ENCODE measurements around the gene VPS51. TPM values are rescaled to one million over a fixed set of nuclear protein-coding genes. Genes with fewer than 3 reads are reported as not detected.

VPS51 gene
- total and polyA plus RNA-seq, 2 of the 13 experiments (the other 11 are each of a cell fraction or from before 2014, with no cell fraction given), result 76.3 to 90.6 TPM

- TF ChIP-seq DNMT1 (CRISPR knock-in tag; IDR thresholded peaks at IDR 0.05), result no peak
- no peak for TF ChIP-seq NRL (CRISPR knock-in tag; IDR thresholded peaks at IDR 0.05; ENCODE audit: borderline replicate concordance)
- TF ChIP-seq GABPB1 (CRISPR knock-in tag; IDR thresholded peaks at IDR 0.05), result 0 out of 2 replicates have a peak, but pooled peaks have one; percentile 23
- 0 out of 2 replicates have a peak, but pooled peaks have one; percentile 9 for TF ChIP-seq ELF1 (CRISPR knock-in tag; IDR thresholded peaks at IDR 0.05)
- no peak for TF ChIP-seq THYN1 (CRISPR knock-in tag; IDR thresholded peaks at IDR 0.05; ENCODE audit: borderline replicate concordance, low read depth)
- no peak for TF ChIP-seq BRD4 (CRISPR knock-in tag; IDR thresholded peaks at IDR 0.05)
- no peak for TF ChIP-seq ZFP37 (CRISPR knock-in tag; IDR thresholded peaks at IDR 0.05; ENCODE audit: borderline replicate concordance)
- no peak for TF ChIP-seq GPN1 (CRISPR knock-in tag; IDR thresholded peaks at IDR 0.05; ENCODE audit: borderline replicate concordance)
- TF ChIP-seq, protein P1, sequence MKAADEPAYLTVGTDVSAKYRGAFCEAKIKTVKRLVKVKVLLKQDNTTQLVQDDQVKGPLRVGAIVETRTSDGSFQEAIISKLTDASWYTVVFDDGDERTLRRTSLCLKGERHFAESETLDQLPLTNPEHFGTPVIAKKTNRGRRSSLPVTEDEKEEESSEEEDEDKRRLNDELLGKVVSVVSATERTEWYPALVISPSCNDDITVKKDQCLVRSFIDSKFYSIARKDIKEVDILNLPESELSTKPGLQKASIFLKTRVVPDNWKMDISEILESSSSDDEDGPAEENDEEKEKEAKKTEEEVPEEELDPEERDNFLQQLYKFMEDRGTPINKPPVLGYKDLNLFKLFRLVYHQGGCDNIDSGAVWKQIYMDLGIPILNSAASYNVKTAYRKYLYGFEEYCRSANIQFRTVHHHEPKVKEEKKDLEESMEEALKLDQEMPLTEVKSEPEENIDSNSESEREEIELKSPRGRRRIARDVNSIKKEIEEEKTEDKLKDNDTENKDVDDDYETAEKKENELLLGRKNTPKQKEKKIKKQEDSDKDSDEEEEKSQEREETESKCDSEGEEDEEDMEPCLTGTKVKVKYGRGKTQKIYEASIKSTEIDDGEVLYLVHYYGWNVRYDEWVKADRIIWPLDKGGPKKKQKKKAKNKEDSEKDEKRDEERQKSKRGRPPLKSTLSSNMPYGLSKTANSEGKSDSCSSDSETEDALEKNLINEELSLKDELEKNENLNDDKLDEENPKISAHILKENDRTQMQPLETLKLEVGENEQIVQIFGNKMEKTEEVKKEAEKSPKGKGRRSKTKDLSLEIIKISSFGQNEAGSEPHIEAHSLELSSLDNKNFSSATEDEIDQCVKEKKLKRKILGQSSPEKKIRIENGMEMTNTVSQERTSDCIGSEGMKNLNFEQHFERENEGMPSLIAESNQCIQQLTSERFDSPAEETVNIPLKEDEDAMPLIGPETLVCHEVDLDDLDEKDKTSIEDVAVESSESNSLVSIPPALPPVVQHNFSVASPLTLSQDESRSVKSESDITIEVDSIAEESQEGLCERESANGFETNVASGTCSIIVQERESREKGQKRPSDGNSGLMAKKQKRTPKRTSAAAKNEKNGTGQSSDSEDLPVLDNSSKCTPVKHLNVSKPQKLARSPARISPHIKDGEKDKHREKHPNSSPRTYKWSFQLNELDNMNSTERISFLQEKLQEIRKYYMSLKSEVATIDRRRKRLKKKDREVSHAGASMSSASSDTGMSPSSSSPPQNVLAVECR (CRISPR knock-in tag; IDR thresholded peaks at IDR 0.05; ENCODE audit: borderline replicate concordance), result no peak
- peak; percentile 47; the same call in 1 of the 2 replicates for TF ChIP-seq CEBPB (IDR thresholded peaks at IDR 0.05; ENCODE audit: borderline replicate concordance, low read depth, low read length)
- TF ChIP-seq RAD51 (IDR thresholded peaks at IDR 0.05; ENCODE audit: borderline replicate concordance), result no peak
- TF ChIP-seq ZNF792 (CRISPR knock-in tag; IDR thresholded peaks at IDR 0.05), result no peak
- peak; percentile 73 for TF ChIP-seq HIC2 (CRISPR knock-in tag; IDR thresholded peaks at IDR 0.05; ENCODE audit: low read depth)
- no peak for TF ChIP-seq ZSCAN29 (CRISPR knock-in tag; conservative IDR thresholded peaks at IDR 0.05)
- peak; percentile 79 for TF ChIP-seq FOSL2 (CRISPR knock-in tag; IDR thresholded peaks at IDR 0.05)
- no peak for TF ChIP-seq AKAP8 (CRISPR knock-in tag; IDR thresholded peaks at IDR 0.05)
- no peak for TF ChIP-seq HMGA1 (CRISPR knock-in tag; conservative IDR thresholded peaks at IDR 0.05)
- TF ChIP-seq, protein P2, sequence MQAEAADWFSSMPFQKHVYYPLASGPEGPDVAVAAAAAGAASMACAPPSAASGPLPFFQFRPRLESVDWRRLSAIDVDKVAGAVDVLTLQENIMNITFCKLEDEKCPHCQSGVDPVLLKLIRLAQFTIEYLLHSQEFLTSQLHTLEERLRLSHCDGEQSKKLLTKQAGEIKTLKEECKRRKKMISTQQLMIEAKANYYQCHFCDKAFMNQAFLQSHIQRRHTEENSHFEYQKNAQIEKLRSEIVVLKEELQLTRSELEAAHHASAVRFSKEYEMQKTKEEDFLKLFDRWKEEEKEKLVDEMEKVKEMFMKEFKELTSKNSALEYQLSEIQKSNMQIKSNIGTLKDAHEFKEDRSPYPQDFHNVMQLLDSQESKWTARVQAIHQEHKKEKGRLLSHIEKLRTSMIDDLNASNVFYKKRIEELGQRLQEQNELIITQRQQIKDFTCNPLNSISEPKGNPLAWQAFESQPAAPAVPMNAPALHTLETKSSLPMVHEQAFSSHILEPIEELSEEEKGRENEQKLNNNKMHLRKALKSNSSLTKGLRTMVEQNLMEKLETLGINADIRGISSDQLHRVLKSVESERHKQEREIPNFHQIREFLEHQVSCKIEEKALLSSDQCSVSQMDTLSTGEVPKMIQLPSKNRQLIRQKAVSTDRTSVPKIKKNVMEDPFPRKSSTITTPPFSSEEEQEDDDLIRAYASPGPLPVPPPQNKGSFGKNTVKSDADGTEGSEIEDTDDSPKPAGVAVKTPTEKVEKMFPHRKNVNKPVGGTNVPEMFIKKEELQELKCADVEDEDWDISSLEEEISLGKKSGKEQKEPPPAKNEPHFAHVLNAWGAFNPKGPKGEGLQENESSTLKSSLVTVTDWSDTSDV (CRISPR knock-in tag; IDR thresholded peaks at IDR 0.05), result no peak
- TF ChIP-seq GATA4 (IDR thresholded peaks at IDR 0.05; ENCODE audit: borderline replicate concordance, low read depth), result no peak
These were observed 54.7 kb downstream of the VPS51 start (continued) for GRCh38 chr11:65150509-65151299.
